Sigmoid colon (tissue), 4 donors: ENCODE results near the gene SND1.

ENCODE experiments used
- EP300 ChIP-seq, 4 donors: sonication (generic); formaldehyde crosslinking; IDR thresholded peaks; one replicate each; pipeline ENCODE4 v1.6.1; 2017; ENCODE audit warnings: antibody characterized with exemption in 4 of 4
- POLR2AphosphoS5 ChIP-seq, 4 donors: sonication (generic); formaldehyde crosslinking; IDR thresholded peaks; one replicate each; pipeline ENCODE4 v1.6.1; 2017; ENCODE audit warnings: antibody characterized with exemption in 4 of 4
- TF ChIP-seq, protein P1 (sequence below), 4 experiments: fragments of 450-650 bp in 3 of 4; fragments of 200-600 bp in 1 of 4; IDR thresholded peaks; one replicate each; pipeline ENCODE4 v1.5.1; 2016 to 2019; ENCODE audit warnings: antibody characterized with exemption in 4 of 4, mild to moderate bottlenecking in 3 of 4, moderate library complexity in 2 of 4

DNA sequence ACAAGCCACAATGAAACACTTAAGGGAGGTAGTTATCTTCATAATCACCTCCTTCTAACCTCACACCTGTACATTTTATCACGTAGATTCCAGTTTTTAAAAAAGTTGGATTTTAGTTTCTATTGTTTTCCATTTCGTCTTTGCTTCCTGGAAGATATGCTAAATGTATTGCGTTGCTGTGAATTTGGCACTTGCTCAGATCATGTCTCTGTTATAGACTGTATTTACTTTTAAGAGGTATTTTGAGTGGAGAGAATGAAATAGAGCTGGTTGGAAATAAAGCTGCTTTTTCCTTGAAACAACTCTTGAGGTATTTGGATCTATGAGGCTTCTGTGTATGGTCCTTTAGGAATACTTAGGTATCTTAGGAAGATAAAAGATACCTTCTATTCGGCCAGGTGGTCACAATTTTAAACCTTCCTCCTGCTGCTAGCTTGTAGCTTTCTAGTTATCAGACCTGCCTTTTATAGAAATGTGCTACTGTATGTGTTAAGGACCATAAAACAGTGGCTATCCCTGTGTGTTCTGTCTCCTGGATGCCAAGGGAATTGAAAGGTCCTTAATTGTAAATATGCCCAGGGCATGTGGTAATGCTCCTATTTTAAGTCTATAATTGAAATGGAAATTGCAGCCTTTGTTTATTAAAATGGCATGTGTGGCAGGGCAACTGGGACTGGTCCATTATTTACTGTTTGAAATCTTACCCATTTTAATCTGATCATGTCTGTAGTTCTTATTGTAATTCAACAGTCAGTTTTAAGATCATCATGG lies 147.7 kb downstream of the SND1 start:
- TF ChIP-seq, protein P1, sequence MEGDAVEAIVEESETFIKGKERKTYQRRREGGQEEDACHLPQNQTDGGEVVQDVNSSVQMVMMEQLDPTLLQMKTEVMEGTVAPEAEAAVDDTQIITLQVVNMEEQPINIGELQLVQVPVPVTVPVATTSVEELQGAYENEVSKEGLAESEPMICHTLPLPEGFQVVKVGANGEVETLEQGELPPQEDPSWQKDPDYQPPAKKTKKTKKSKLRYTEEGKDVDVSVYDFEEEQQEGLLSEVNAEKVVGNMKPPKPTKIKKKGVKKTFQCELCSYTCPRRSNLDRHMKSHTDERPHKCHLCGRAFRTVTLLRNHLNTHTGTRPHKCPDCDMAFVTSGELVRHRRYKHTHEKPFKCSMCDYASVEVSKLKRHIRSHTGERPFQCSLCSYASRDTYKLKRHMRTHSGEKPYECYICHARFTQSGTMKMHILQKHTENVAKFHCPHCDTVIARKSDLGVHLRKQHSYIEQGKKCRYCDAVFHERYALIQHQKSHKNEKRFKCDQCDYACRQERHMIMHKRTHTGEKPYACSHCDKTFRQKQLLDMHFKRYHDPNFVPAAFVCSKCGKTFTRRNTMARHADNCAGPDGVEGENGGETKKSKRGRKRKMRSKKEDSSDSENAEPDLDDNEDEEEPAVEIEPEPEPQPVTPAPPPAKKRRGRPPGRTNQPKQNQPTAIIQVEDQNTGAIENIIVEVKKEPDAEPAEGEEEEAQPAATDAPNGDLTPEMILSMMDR (IDR thresholded peaks at IDR 0.05): no peak
- no peak for TF ChIP-seq EP300 (IDR thresholded peaks at IDR 0.05)
- no peak for TF ChIP-seq POLR2AphosphoS5 (IDR thresholded peaks at IDR 0.05)
